Prostate gland (tissue), 2 donors: Measurements from ENCODE around the gene FAM193A.

Source experiments
- CTCF ChIP-seq, 4 experiments: fragments of 200-600 bp in 2 of 4; fragments of 450-650 bp in 2 of 4; sonication (generic) in 2 of 4; IDR thresholded peaks; 1 replicate in 3 of 4; 2 replicates in 1 of 4; pipeline ENCODE4 v1.5.1; 2016 to 2019; ENCODE audit warnings: antibody characterized with exemption in 4 of 4, mild to moderate bottlenecking in 2 of 4, moderate library complexity in 2 of 4
- POLR2A ChIP-seq: fragments of 450-650 bp; IDR thresholded peaks from one replicate; pipeline ENCODE4 v1.6.1; 2016; ENCODE audit warnings: antibody characterized with exemption, mild to moderate bottlenecking
- POLR2AphosphoS5 ChIP-seq: sonication (generic); formaldehyde crosslinking; IDR thresholded peaks from one replicate; pipeline ENCODE4 v1.6.1; 2017; ENCODE audit warnings: antibody characterized with exemption

GRCh38 chr4:2546286-2546823, 9.9 kb downstream of the FAM193A start:
- TF ChIP-seq POLR2AphosphoS5 (no peak), CTCF (IDR thresholded peaks at IDR 0.05) (no peak), POLR2A (no peak)
